Measurements from ENCODE around the gene SORT1.
A peak's percentile ranks its signal among the peaks of the same experiment; 100 is the strongest.

Gene SORT1

GRCh38 chr1:109277434-109278204 lies 120.1 kb downstream of the SORT1 start:
- peak; percentile 6 to 53 (median 19) for DNase-seq (ENCODE audit: low read depth in 3 of 3, low spot score in 1 of 3)

- no peak for DNase-seq (ENCODE audit: low read depth in 3 of 3, low spot score in 1 of 3)
These were observed 121.9 kb downstream of the SORT1 start for GRCh38 chr1:109275706-109276345.

GRCh38 chr1:109274533-109275476 lies 122.9 kb downstream of the SORT1 start:
- no peak for DNase-seq (ENCODE audit: low read depth in 3 of 3, low spot score in 1 of 3)

- no peak for DNase-seq (ENCODE audit: low read depth in 3 of 3, low spot score in 1 of 3)
These were observed 124.0 kb downstream of the SORT1 start for GRCh38 chr1:109273570-109274288.

GRCh38 chr1:109272831-109273547 lies 124.7 kb downstream of the SORT1 start:
- DNase-seq (ENCODE audit: low read depth in 3 of 3, low spot score in 1 of 3): no peak

GRCh38 chr1:109272021-109272799 lies 125.5 kb downstream of the SORT1 start:
- no peak for DNase-seq (ENCODE audit: low read depth in 3 of 3, low spot score in 1 of 3)

- DNase-seq (ENCODE audit: low read depth in 3 of 3, low spot score in 1 of 3): no peak
These were observed 126.3 kb downstream of the SORT1 start for GRCh38 chr1:109271458-109271857.

GRCh38 chr1:109270623-109271317 lies 126.9 kb downstream of the SORT1 start:
- DNase-seq (ENCODE audit: low read depth in 3 of 3, low spot score in 1 of 3): no peak

GRCh38 chr1:109269981-109270622 lies 127.6 kb downstream of the SORT1 start:
- no peak for DNase-seq (ENCODE audit: low read depth in 3 of 3, low spot score in 1 of 3)

GRCh38 chr1:109269212-109269980 lies 128.3 kb downstream of the SORT1 start:
- DNase-seq (ENCODE audit: low read depth in 3 of 3, low spot score in 1 of 3): no peak

- no peak for DNase-seq (ENCODE audit: low read depth in 3 of 3, low spot score in 1 of 3)
These were observed 129.1 kb downstream of the SORT1 start for GRCh38 chr1:109268431-109269211.

GRCh38 chr1:109267743-109268300 lies 129.9 kb downstream of the SORT1 start:
- no peak for DNase-seq (ENCODE audit: low read depth in 3 of 3, low spot score in 1 of 3)

GRCh38 chr1:109266965-109267364 lies 130.8 kb downstream of the SORT1 start:
- no peak for DNase-seq (ENCODE audit: low read depth in 3 of 3, low spot score in 1 of 3)

GRCh38 chr1:109265741-109266330 lies 131.9 kb downstream of the SORT1 start:
- DNase-seq (ENCODE audit: low read depth in 3 of 3, low spot score in 1 of 3): no peak

- DNase-seq (ENCODE audit: low read depth in 3 of 3, low spot score in 1 of 3): no peak
These were observed 132.7 kb downstream of the SORT1 start for GRCh38 chr1:109265016-109265415.

- DNase-seq (ENCODE audit: low read depth in 3 of 3, low spot score in 1 of 3): no peak
These were observed 133.4 kb downstream of the SORT1 start for GRCh38 chr1:109264379-109264755.

Measured in stimulated activated CD4-positive, alpha-beta T cell treated with anti-CD3 and anti-CD28 coated beads, TNF-alpha, amount 100 ng/mL, for 1 hour (primary cell).